Muscle layer of duodenum (tissue), 2 donors: ENCODE measurements around the gene CTAG1B.
"Not testable (repeated sequence)": the region's sequence is repeated elsewhere in the genome, so short reads cannot be mapped to it uniquely, and the experiment has no call there.

ENCODE experiments used
- H3K27ac ChIP-seq: one replicate; pipeline ENCODE4 v1.7.0; 2013; ENCODE audit warnings: mild to moderate bottlenecking, low read length
- H3K27me3 ChIP-seq: one replicate; pipeline ENCODE4 v1.7.0; 2013; ENCODE audit warnings: low read depth, mild to moderate bottlenecking, control low read depth, low read length
- H3K36me3 ChIP-seq, 2 donors: one replicate each; pipeline ENCODE4 v1.7.0; 2013; ENCODE audit warnings: low read length in 2 of 2, control low read depth in 1 of 2, mild to moderate bottlenecking in 1 of 2; ENCODE audit not compliant: insufficient read depth in 2 of 2, control insufficient read depth in 1 of 2
- H3K4me1 ChIP-seq, 2 donors: one replicate each; pipeline ENCODE4 v1.7.0; 2013; ENCODE audit warnings: low read length in 2 of 2, mild to moderate bottlenecking in 2 of 2, control low read depth in 1 of 2, moderate library complexity in 1 of 2; ENCODE audit not compliant: insufficient read depth in 2 of 2, control insufficient read depth in 1 of 2
- H3K4me3 ChIP-seq, 2 donors: one replicate each; pipeline ENCODE4 v1.7.0; 2013; ENCODE audit warnings: low read length in 2 of 2, low read depth in 1 of 2, mild to moderate bottlenecking in 1 of 2
- H3K9me3 ChIP-seq, 2 donors: one replicate each; pipeline ENCODE4 v1.7.0; 2013; ENCODE audit warnings: low read length in 2 of 2, control low read depth in 1 of 2, mild to moderate bottlenecking in 1 of 2; ENCODE audit not compliant: control insufficient read depth in 1 of 2
- donor health status: healthy.

The CTAG1B gene

DNA sequence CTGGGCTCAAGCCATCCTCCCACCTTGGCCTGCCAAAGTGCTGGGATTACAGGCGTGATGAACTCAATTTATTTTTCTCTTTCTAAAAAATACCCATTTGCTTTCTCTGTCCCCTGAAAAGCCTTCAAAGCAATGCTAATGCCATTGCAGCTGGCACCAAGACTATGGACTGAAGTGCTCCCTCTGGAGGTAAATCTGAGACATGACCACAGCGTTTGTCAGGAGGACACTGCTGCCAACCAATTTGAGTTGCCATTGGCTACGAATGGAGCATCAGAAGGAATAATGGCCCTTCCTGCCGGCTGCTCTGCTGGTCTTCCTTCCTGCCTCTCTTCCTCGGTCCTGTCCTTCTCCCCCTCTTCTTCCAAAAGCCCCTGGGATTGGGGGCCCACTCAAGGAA lies 44.0 kb downstream of the CTAG1B start:
- not testable (repeated sequence) for H3K9me3 ChIP-seq, H3K36me3 ChIP-seq, H3K4me1 ChIP-seq, H3K27ac ChIP-seq, H3K4me3 ChIP-seq, H3K27me3 ChIP-seq

DNA sequence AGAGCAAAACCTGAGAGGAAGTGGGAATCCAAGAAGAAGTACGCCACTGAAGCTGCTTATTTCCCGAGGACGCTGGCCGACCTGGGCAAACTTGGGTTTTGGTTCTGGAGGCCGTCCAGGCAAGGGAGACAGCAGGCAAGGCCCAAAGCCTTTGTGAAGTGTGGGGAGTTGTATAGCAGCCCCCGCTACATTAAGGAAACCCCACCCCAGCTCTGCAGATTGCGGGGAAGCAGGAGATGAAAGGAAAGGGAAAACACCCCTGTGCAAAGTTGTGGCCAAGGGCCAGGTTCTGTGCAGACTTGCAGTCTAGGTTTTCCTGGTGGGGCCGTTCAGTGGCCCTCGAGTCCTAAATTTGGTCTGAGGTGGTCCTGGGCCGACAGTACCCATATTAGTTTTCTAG lies 46.0 kb downstream of the CTAG1B start:
- H3K9me3 ChIP-seq, H3K27me3 ChIP-seq, H3K27ac ChIP-seq, H3K36me3 ChIP-seq, H3K4me3 ChIP-seq, H3K4me1 ChIP-seq: not testable (repeated sequence)

DNA sequence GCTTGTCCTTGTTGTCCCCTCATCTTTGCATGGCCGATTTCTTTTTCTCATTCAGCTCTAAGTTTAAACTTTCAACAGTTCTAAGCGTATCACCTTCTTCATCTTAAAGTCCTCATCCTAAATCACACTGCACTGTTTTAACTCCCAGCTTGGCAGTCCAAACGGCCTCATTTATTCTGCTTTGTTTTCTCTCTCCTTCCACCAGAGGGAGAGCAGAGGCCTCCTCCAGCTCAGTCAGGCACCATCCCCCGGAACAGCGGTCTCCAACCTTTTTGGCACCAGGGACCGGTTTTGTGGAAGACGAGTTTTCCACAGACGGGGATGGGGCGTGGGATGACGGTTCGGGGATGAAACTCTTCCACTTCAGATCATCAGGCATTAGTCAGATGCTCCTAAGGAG lies 48.7 kb downstream of the CTAG1B start:
- H3K36me3 ChIP-seq, H3K27me3 ChIP-seq: not testable (repeated sequence)

More for the DNA sequence above, 48.7 kb downstream of the CTAG1B start:
- not testable (repeated sequence) for H3K9me3 ChIP-seq, H3K4me1 ChIP-seq, H3K4me3 ChIP-seq, H3K27ac ChIP-seq
